Upper lobe of left lung (tissue), 6 donors: ENCODE data around the gene DDAH1. TPM values are rescaled to one million over a fixed set of nuclear protein-coding genes. Genes with fewer than 3 reads are reported as not detected.
"Not testable (repeated sequence)": the region's sequence is repeated elsewhere in the genome, so short reads cannot be mapped to it uniquely, and the experiment has no call there.

ENCODE experiments used
- ATAC-seq, 2 donors: fragments of 200-7000 bp; cut with Tn5 transposase; one replicate each; pipeline ENCODE4 v1.9.1; 2022; ENCODE audit warnings: mild to moderate bottlenecking in 2 of 2, moderate library complexity in 2 of 2; ENCODE audit not compliant: low FRiP score in 2 of 2
- DNase-seq, 2 donors: peaks; one replicate each; pipeline ENCODE4 v3.0.0-alpha.2; 2019 to 2020
- H3K27ac ChIP-seq, 4 donors: fragments of 200-600 bp; sonication (generic); one replicate each; pipeline ENCODE4 v1.5.1; 2016 to 2019
- H3K27me3 ChIP-seq, 4 donors: fragments of 200-600 bp; sonication (generic); one replicate each; pipeline ENCODE4 v1.5.1; 2017 to 2019
- H3K36me3 ChIP-seq, 4 donors: fragments of 200-600 bp; sonication (generic); one replicate each; pipeline ENCODE4 v1.5.1; 2016 to 2019
- H3K4me1 ChIP-seq, 4 donors: fragments of 200-600 bp; sonication (generic); one replicate each; pipeline ENCODE4 v1.5.1; 2018 to 2019
- H3K4me3 ChIP-seq, 4 donors: fragments of 200-600 bp; sonication (generic); one replicate each; pipeline ENCODE4 v1.5.1; 2017 to 2019; ENCODE audit warnings: mild to moderate bottlenecking in 2 of 4, moderate library complexity in 1 of 4
- H3K9me3 ChIP-seq, 4 donors: fragments of 200-600 bp; sonication (generic); one replicate each; pipeline ENCODE4 v1.5.1; 2018 to 2019
- CTCF ChIP-seq, 6 experiments: fragments of 450-650 bp in 4 of 6; fragments of 200-600 bp in 2 of 6; sonication (generic) in 2 of 6; IDR thresholded peaks; one replicate each; pipeline ENCODE4 v1.5.1; 2016 to 2019; ENCODE audit warnings: antibody characterized with exemption in 6 of 6
- EP300 ChIP-seq, 4 donors: sonication (generic); formaldehyde crosslinking; IDR thresholded peaks; one replicate each; pipeline ENCODE4 v1.5.1; 2017; ENCODE audit warnings: antibody characterized with exemption in 4 of 4, control low read depth in 2 of 4
- POLR2A ChIP-seq, 4 donors: fragments of 450-650 bp; IDR thresholded peaks; one replicate each; pipeline ENCODE4 v1.5.1; 2016 to 2017; ENCODE audit warnings: antibody characterized with exemption in 4 of 4, mild to moderate bottlenecking in 2 of 4
- POLR2AphosphoS5 ChIP-seq, 2 donors: sonication (generic); formaldehyde crosslinking; IDR thresholded peaks; one replicate each; pipeline ENCODE4 v1.5.1; 2017; ENCODE audit warnings: antibody characterized with exemption in 2 of 2
- WGBS, 2 donors: methylation state at CpG; one replicate each; pipeline ENCODE4 v1.1.5; 2017 to 2018; 5-methylcytosine and 5-hydroxymethylcytosine counted together
- total RNA-seq, 6 donors: library from RNA; depleted of rRNA in 4 of 6; stranded (reverse); fragments of >200 nt in 4 of 6; gene quantifications; one replicate each; pipeline versions ENCODE4 v1.1.0 to v1.2.1, GENCODE V29; 2016 to 2021
- donor health status: DM: no; HTN: no; CAD: no; lungs with moderate emphysema.
- donor health status: DM: no; HTN: yes; CAD: no; lungs with severe emphysema.

The DDAH1 gene
- total RNA-seq, 6 donors from 2014 or later: 24.1 to 78.8 (median 52.6) TPM

GRCh38 chr1:85352055-85352454 lies 112.9 kb downstream of the DDAH1 start:
- TF ChIP-seq EP300 (IDR thresholded peaks at IDR 0.05): no peak
- no peak for TF ChIP-seq CTCF (IDR thresholded peaks at IDR 0.05)
- no peak for TF ChIP-seq POLR2A (IDR thresholded peaks at IDR 0.05)
- TF ChIP-seq POLR2AphosphoS5 (IDR thresholded peaks at IDR 0.05): no peak
- no peaks in the 10 kb centered on the region for H3K9me3 ChIP-seq
- H3K4me3 ChIP-seq: no peak overlapping the region
- peaks cover 0 to 8% (median 4%) of the 10 kb centered on the region in 4 donors for H3K36me3 ChIP-seq
- 89 to 95% methylated on average over 4 of the region's 4 CpGs for WGBS, 2 donors
- ATAC-seq (no peak), DNase-seq (peak in 1 of 2 donors; percentile 6)
- no peaks in the 10 kb centered on the region for H3K4me1 ChIP-seq
- H3K27ac ChIP-seq: no peak overlapping the region
- no peaks in the 10 kb centered on the region for H3K27me3 ChIP-seq

GRCh38 chr1:85351202-85351828 lies 113.6 kb downstream of the DDAH1 start:
- no peak for TF ChIP-seq POLR2A (IDR thresholded peaks at IDR 0.05)
- TF ChIP-seq CTCF (IDR thresholded peaks at IDR 0.05): no peak
- no peak for TF ChIP-seq POLR2AphosphoS5 (IDR thresholded peaks at IDR 0.05)
- TF ChIP-seq EP300 (IDR thresholded peaks at IDR 0.05): no peak

GRCh38 chr1:85349224-85349623 lies 115.7 kb downstream of the DDAH1 start:
- DNase-seq: no peak
- H3K36me3 ChIP-seq: peaks cover 0 to 8% (median 4%) of the 10 kb centered on the region in 4 donors
- H3K9me3 ChIP-seq: no peaks in the 10 kb centered on the region
- TF ChIP-seq EP300 (IDR thresholded peaks at IDR 0.05) (no peak), POLR2A (IDR thresholded peaks at IDR 0.05) (no peak), POLR2AphosphoS5 (IDR thresholded peaks at IDR 0.05) (no peak), CTCF (IDR thresholded peaks at IDR 0.05) (no peak)
- no peaks in the 10 kb centered on the region for H3K27me3 ChIP-seq
- ATAC-seq: no peak
- no peak overlapping the region for H3K27ac ChIP-seq
- H3K4me1 ChIP-seq: no peaks in the 10 kb centered on the region
- 82 to 83% methylated on average over 3 of the region's 3 CpGs for WGBS, 2 donors
- no peak overlapping the region for H3K4me3 ChIP-seq

More at GRCh38 chr1:85351202-85351828, 113.6 kb downstream of the DDAH1 start:
- H3K9me3 ChIP-seq: no peaks in the 10 kb centered on the region
- no peaks in the 10 kb centered on the region for H3K27me3 ChIP-seq
- ATAC-seq (no peak), DNase-seq (no peak)
- H3K27ac ChIP-seq: no peak overlapping the region
- H3K4me3 ChIP-seq: no peak overlapping the region
- H3K4me1 ChIP-seq: no peaks in the 10 kb centered on the region
- peaks cover 0 to 8% (median 4%) of the 10 kb centered on the region in 4 donors for H3K36me3 ChIP-seq
- WGBS, 2 donors: 84% methylated on average over 3 of the region's 3 CpGs

GRCh38 chr1:85347908-85348307 lies 117.1 kb downstream of the DDAH1 start:
- Histone ChIP-seq H3K4me3 (no peak overlapping the region), H3K4me1 (peaks cover 0 to 5% (median 0%) of the 10 kb centered on the region in 4 donors), H3K9me3 (no peaks in the 10 kb centered on the region), H3K36me3 (peaks cover 0 to 8% (median 4%) of the 10 kb centered on the region in 4 donors), H3K27ac (no peak overlapping the region), H3K27me3 (no peaks in the 10 kb centered on the region)
- 76 to 92% methylated on average over 2 of the region's 2 CpGs for WGBS, 2 donors
- ATAC-seq (no peak), DNase-seq (no peak)
- no peak for TF ChIP-seq EP300 (IDR thresholded peaks at IDR 0.05)

GRCh38 chr1:85347275-85347674 lies 117.7 kb downstream of the DDAH1 start:
- not testable (repeated sequence) for H3K27ac ChIP-seq, H3K9me3 ChIP-seq, DNase-seq, ATAC-seq, H3K27me3 ChIP-seq, H3K4me1 ChIP-seq, H3K4me3 ChIP-seq, H3K36me3 ChIP-seq
- 95 to 97% methylated on average over 3 to 4 of the region's 4 CpGs for WGBS, 2 donors

- Histone ChIP-seq H3K27ac (no peak overlapping the region), H3K4me3 (no peak overlapping the region), H3K36me3 (peaks cover 0 to under 1% (median 0%) of the 10 kb centered on the region in 4 donors), H3K27me3 (no peaks in the 10 kb centered on the region), H3K4me1 (peaks cover 0 to 5% (median 0%) of the 10 kb centered on the region in 4 donors), H3K9me3 (no peaks in the 10 kb centered on the region)
- DNase-seq: peak in 1 of 2 donors; percentile 59
- peak in 5 of 6 experiments; percentile 27 to 50 (median 31) for TF ChIP-seq CTCF (IDR thresholded peaks at IDR 0.05)
- TF ChIP-seq POLR2A (IDR thresholded peaks at IDR 0.05): no peak
- WGBS, 2 donors: 31 to 45% methylated on average over 3 of the region's 3 CpGs
- peak; percentile 59 to 68 for ATAC-seq
These were observed 120.7 kb downstream of the DDAH1 start for GRCh38 chr1:85344256-85344694.
